Activated CD4-positive, CD25-positive, alpha-beta regulatory T cell (primary cell): Measurements from ENCODE around the gene NR0B2.
"Not testable (repeated sequence)": the region's sequence is repeated elsewhere in the genome, so short reads cannot be mapped to it uniquely, and the experiment has no call there.

Source experiments
- DNase-seq, 4 experiments: peaks; one replicate each; lab custom pipeline; 2025; lab: John Stamatoyannopoulos, UW

Gene NR0B2, protein sequence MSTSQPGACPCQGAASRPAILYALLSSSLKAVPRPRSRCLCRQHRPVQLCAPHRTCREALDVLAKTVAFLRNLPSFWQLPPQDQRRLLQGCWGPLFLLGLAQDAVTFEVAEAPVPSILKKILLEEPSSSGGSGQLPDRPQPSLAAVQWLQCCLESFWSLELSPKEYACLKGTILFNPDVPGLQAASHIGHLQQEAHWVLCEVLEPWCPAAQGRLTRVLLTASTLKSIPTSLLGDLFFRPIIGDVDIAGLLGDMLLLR

DNA sequence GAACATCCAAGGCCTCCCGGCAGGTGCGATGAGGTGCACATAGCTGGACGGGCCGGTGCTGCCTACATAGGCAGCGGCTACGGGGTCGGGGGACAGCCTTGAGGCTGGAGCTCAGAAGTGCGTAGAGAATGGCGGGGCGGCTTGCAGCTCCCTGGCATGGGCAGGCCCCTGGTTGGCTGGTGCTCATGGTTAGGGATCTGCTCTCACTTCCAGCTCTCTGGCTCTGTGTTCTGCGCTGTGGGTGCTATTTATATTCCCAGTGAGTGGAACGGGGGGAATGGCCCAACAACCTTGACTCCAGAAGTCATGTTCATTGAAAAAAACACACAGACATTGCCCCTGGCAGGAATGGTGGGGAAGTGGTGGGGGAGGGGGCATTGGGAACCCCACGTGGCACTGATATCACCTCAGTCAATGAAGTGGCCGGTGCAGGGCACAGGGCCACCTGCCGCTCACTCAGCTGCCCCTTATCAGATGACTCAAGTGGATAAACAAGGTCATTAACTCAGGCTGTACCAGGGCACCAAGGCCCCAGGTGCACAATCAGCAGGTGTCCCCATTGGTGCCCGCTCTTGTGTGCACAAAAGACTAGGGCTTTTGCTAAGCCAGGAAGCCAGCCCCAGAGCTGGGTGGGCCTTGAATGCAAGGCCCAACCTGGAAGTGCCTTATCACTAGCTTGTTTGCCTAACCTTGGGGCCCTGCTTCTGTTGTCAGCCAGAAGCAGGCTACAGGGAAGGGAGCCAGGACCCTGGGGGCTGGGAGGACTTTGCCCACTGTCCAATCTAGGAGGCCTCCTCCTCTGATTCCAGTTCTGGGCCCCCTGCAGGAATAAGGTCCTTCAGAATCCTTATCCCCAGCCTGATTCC lies at the start of gene NR0B2:
NR0B2 (minus strand) TSS at position 222 of the 866 bp plus-strand sequence; CDS start at position 187, 35 bp downstream.
- no peak for DNase-seq

DNA sequence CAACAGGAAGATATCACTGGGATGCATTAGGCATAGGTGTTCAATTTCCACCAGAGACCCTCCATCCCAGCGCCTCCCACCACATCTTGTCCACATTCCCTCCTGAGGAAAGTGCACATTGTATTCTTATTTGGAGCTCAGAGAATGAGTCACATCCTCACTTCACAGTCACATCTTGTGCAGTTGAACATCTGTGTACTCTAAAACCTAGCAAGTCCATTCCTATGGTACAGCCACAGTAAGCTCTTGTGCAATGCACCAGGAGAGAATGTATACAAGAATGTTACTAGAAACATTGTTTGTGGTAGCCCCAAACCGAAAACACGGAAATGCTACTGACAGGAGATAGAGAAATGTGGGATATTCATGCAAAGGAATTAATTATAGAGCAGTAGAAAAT lies 48.1 kb upstream of the NR0B2 start:
- DNase-seq = no peak

DNA sequence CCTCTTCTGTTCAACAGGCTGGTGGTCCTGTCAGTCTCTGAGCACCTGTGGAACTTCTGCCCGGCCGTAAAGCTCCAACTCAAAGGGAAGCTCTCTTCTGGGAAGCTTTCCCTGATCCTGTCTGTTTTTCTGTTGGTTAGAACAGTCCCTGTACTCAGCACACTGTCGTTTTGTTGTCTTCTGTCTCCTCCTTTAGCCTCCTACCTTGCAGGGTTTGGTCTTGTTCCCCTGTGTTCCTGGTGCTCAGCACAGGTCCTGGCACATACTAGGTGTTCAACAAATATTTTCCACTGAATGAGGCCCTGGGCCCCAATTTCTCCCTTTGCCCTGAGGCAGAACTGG lies 46.8 kb upstream of the NR0B2 start:
- no peak for DNase-seq

DNA sequence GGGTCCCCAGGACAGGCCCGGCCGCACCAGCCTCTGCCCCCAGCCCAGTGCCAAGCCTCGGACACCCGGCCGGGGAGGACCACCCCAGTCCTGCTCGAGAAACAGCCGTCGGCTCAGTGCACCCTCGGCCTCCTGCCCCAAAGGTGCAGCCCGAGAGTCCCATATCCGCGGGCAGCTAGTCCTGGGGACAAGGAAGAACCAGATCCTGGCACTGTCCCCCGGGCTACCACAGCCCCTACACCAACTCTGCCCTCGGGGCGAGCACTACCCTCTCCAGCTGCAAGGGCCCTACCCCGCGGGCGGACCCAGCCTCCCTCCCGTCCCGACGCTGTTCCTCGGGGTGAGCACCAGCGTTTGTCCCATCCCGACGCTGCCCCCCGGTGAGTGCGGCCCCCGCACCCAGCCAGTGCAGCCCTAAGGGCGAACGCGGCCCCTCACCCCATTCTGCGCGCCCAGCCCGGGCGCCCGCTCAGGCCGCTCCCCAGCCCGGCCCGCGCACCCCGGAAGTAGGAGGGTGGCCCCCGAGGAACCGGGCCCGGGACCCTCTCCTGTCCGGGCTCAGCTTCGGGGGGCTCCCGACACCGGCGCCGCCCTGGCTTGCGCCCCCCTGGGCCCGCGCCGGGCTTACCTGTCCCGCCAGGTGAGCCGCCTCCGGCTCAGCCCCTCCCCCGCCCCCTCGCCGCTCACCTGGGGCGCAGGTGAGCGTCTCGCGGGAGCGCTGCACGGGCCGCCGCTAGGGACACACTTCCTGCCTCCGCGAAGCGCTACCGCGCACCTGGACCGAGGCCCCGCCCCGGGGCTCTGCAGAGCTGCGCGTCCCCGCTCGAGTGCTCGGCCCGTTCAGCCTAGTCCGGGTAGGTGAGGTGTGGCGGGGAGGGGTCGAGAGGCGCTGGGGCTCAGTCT lies 46.2 kb upstream of the NR0B2 start, which contains the start of gene KDF1:
KDF1 (minus strand) TSS at position 747 of the 903 bp plus-strand sequence. CDS start 8,088 bp downstream, outside the sequence.
- peak; percentile 9 to 48 (median 26) for DNase-seq

DNA sequence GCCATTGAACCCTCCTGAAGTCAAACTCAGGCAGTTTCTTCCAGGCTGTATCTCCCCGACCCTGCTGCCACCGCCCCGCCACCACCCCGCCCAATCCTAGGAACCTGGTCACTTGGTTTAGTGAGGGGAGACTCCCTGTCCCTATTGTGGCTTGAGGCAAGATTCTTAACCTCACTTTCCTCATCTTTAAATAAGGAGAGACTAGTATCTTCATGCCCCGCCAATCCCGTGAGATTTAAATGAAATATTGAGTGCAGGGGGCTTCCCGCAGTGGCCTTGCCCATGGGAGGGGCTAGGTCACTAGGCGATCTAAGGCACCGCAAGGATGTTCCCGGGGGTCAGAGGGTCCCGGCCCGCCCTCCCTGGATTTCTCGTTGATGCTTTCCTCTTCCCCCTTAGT lies 45.5 kb upstream of the NR0B2 start:
- no peak for DNase-seq

DNA sequence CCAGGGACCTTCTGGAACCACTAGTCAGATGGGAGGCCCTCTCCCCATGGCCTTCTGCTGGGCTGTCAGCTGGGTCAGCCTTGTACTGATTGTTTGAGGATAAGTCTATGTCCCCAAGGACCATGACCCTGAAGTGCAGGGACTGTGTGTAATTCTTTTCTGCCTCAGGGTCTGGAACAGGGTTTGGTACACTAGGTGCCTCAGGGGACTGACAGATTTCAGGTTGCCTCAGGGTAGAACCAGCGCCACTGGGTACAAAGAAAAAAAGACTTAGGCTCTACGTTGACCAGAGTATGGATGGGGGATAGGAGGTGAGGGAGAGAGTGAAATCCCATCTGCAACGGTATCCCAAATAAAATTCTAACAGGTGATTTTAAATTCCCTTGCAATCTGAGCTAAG lies 43.5 kb upstream of the NR0B2 start:
- DNase-seq = no peak

DNA sequence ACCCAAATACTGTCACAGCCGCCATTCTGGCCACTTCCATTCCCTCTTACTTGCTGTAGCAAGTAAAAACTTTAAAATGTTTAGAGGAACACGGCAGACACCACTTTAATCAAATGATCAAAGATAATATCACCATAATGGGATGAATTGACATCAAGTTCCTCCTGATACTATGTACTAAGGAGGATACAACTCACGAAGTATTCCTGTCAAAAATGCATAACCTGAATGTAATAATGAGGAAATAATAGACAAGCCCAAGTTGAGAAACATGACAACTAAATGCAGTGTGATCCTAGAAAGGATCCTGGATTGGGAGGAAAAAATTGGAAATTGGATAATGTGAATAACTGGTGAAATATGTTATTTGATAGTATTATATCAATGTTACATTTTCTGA lies 42.5 kb upstream of the NR0B2 start:
- DNase-seq = no peak

DNA sequence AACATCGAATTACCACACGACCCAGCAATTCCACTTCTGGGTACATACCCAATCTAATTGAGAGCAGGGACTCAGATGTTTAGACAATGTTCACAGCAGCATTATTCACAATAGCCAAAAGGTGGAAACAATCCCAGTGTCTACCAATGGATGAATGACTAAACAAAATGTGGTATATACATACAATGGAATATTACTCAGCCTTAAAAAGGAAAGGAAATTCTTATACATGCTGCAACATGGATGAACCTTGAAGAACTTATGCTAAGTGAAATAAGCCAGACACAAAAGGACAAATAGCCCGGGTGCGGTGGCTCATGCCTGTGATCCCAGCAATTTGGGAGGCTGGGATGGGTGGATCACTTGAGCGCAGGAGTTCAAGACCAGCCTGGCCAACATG lies 39.6 kb upstream of the NR0B2 start:
- DNase-seq = no peak

DNA sequence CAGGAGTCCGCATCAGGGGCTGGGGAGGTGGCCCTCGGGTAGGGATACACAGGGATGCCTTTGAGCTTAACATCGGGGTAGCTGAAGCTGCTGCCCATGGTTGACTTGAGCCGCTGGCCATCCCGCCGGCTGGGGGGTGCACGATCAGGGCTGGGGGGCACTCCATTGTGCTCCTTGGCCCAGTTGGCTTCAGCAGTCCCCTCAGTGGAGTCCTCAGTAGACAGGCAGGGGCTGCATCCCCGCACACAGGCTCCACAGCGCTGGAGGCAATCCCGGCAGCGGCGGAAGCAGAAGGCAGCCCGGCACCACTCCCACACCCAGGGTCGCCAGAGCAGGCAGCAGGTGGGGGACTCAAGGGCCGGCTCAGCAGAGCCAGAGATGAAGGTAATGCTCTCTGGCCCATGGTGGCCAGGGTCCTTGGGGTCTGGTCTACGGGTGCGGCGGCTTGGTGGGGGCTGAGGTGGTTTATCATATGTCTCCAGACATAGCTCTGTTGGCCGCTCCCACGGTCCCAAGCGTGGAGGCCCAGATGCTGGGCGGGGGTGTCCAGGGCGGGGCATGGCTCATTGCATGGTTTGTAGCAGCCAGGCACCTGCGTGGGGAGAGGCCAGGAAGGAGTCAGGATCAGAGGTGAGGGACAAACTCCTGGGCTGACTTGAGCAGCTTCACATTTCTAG lies 38.2 kb upstream of the NR0B2 start:
- DNase-seq = no peak

DNA sequence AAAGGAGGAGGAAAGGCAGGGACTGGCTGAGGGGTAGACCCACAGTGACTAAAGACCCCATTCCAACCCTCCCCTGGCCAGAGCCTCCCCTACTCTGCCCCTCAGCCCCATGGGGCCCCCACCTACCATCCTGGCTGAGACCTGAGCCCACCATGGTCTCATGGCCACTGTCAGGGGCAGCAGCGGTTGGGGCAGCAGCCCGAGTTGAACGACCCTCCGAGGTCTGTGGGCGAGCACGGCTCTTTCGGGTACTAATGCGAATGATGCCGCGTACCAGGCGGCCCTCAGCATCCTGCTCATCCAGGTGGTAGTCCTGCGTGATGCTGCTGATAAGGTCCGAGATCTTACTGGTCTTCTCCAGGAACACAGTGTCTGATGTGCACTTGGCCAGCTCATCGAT lies 37.4 kb upstream of the NR0B2 start:
- no peak for DNase-seq

DNA sequence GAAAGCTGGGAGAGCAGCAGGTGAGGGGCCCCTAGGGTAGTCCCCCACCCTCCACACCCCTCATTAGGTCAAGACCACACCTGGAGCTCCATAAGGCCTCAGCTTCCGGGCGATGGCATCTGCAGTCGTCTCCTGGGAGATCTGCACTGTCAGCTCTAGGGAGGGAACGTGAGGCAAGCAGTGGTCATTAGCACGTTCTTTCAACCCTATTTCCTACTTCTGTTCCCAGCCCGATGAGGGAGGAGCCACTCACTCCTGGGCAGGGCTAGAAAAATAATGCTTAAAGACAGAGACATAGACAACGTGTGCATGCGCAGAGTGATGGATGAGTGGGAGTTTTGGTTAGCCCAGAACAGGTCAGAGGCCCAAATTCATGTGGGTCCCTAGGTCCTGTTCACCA lies 36.8 kb upstream of the NR0B2 start:
- DNase-seq = no peak

DNA sequence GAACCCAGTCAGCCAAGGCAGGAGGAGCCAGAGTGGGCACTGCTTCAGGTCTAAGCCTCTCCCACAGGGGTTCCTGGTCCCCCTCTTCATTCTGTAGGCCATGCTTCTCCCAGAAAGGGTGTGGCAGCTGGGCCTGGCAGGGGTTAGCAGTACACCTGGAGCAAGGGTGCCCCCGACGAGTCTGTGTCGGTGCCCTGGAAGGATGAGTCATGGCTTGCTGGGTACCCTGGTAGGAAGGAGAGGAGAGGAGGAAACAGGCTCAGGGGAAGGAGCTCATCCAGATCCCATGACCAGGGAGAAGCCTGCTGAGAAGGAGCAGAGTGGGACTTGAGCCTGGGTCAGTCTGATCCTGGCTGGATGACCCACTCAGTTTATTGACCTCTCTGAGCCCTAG lies 36.1 kb upstream of the NR0B2 start:
- no peak for DNase-seq

DNA sequence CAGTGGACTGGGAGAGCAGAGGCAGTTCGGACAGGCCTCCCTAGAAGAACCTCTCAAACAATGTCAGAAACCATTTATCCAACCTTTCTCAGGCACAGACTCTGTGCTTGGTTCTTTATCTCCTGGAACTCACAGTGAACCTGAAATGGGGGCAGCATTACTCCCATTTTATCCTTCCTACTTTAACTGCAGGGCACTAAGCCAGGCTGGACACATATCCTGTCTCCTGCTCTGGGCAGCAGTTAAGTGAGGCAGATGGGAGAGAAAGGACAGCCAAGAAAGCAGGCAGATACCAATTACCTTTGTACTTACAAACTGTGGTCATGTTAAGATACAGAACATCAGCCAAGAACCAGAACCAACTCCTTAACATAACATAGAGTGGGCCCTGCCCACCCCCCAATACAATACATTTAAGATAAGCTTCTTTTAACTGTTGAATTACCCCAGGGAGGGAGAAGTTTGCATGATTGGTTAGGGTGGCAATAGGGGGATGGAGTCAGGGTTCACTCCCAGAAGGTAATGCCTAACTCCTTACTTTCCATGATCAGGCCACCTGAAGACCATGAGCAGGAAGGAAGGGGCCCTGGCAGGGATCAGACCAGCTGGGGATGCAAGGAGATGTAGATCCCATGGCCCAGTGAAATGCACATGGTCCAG lies 35.6 kb upstream of the NR0B2 start:
- DNase-seq = no peak

DNA sequence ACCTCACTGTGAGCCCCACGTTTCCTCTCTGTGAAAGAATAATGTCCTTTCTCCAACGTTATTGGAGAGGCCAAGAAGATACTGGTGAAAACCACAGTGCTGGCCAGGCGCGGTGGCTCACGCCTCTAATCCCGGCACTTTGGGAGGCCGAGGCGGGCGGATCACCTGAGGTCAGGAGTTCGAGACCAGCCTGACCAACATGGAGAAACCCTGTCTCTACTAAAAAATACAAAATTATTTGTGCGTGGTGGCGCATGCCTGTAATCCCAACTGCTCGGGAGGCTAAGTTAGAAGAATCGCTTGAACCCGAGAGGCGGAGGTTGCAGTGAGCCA lies 34.9 kb upstream of the NR0B2 start:
- not testable (repeated sequence) for DNase-seq

DNA sequence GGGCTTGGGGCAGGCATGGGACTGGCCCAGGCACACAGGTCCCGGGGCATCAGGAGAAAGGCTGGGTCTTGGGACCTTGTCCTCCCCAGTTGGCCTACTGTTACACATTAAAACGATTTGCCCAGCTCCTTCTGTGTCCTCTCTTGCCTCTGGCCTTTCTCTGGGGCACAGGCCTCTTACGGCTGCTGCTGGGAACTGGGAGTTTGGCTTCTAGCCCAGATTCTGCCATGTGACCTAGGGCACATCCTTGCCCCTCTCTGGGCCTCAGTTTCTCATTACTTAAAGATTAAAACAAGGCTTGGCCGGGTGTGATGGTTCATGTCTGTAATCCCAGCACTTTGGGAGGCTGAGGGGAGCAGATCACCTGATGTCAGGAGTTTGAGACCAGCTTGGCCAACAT lies 32.5 kb upstream of the NR0B2 start:
- DNase-seq = no peak

DNA sequence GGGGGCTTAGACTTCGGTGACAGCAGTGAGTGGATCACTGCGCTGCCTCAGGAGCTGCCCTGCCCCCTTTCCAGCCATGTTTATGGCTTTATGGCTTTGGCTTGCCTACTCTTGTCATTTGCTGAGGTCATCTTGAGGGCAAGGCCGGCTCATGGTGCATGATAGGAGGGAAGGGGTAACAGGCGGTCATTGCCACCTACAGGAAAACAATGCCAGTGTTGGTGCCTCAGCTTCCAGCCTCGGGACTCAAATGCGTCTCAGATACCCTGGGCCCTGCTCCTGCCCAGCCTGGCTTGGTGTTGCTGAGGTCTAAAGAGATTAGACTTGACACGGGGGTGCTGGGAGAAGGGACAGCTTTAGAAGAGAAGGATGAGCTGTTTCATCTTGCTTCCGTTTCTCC lies 32.0 kb upstream of the NR0B2 start:
- DNase-seq = no peak

DNA sequence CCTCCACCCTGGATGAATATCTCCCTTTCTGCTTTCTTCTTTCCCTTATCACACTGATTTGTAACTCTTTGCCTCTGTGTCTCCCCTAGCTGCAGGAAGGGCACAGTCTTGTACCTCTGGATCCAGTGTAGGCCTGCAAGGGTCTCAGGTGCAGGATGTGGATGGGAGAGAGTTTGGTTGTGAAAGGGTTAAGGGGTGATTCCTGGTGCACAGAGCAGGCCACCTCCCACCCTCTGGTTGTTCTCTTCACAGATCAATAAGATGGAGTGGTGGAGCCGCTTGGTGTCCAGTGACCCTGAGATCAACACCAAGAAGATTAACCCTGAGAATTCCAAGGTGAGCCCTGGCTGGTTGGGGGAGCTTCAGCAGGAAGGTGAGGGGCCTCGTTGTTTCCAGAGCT lies 31.4 kb upstream of the NR0B2 start:
- DNase-seq = no peak

DNA sequence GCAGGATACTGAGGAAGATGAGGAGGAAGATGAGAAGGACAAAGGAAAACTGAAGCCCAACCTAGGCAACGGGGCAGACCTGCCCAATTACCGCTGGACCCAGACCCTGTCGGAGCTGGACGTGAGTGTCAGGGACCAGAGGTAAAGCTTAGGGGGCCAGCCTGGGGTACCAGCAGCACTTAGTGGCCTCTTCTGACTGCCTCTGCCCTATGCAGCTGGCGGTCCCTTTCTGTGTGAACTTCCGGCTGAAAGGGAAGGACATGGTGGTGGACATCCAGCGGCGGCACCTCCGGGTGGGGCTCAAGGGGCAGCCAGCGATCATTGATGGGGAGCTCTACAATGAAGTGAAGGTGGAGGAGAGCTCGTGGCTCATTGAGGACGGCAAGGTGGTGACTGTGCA lies 28.9 kb upstream of the NR0B2 start:
- DNase-seq = no peak

DNA sequence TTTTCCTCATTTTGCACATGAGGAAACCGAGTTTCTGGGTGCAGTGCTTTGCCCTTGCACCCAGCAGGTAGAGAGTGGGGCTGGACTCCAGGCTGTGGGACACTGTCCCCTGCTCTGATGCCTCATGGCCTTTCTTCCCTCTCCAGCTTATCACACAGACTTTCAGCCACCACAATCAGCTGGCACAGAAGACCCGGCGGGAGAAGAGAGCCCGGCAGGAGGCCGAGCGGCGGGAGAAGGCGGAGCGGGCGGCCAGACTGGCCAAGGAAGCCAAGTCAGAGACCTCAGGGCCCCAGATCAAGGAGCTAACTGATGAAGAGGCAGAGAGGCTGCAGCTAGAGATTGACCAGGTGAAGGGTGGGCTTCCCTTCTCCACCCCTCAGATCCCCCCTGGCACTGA lies 27.5 kb upstream of the NR0B2 start:
- no peak for DNase-seq

DNA sequence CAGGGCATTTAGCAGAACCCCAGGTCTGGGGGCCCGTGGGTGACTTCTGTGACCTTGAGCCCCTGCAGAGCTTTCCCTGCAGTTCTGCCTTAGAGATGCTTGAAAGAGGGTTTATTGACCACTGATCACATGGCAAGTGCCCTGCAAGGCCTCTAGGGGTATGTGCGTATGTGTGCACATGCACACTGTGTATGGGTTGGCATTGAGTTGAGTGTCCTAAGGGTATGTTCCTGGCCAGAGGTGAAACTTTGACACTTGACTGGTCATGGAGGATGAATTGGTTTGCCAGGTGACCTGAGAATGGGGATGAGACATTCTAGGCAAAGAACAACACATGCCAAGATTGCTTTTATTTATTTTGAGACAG lies 24.9 kb upstream of the NR0B2 start:
- no peak for DNase-seq

DNA sequence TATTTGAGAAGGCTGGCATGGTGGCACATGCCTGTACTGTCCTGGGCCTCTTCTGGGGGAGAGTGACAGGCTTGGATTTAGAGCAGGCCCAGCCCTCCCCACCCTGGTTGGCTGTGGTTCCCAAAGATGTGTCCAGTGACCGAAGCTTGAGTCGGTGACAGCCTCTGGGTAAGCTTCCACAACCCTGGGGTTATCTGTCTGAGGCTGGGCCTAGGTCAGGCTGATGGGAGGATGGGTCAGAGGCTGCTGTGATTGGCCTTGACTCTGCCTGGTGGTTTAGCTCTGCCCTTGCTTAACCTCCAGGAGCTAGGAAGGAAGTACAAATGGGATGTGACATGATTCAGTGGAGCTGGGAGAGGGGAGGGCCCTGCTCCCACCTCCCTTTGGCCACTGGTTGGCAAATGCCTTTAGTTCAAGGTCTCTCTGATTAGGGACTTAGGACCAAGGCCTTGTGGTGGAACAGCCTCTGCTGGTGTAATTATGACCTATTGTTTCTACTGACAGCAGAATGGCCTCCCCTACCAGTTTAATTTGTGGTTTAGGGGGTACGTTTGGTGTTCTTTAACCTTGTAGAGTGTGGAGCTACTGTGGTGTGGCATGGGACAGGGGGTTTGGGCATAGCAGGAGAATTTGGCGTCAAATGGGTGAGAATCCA lies 24.4 kb upstream of the NR0B2 start:
- DNase-seq = no peak
